Fibroblast of skin of left biceps (primary cell): ENCODE measurements around the gene WDR4.
"Not testable (repeated sequence)": the region's sequence is repeated elsewhere in the genome, so short reads cannot be mapped to it uniquely, and the experiment has no call there.

Experiments used
- DNase-seq, 2 experiments: peaks; one replicate each; pipeline ENCODE4 v3.0.0-alpha.2; 2013; ENCODE audit warnings: low read depth in 2 of 2

WDR4 gene

DNA sequence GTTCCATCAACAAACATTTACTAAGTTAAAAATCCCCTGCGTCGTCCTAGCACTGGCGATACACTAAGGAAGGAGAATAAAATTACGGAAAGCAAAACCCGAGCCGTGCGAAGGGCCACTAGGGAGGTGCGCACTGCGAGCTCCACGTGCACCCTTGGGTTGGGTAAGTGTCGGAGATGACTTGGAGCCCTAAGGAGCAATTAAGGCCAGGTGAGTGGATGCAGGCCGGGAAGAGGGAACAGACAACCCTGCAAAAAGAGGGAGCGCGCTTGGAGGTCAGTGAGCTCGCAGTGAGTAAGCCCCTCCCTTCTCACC, 704 bp downstream of the WDR4 start:
- DNase-seq = no peak

DNA sequence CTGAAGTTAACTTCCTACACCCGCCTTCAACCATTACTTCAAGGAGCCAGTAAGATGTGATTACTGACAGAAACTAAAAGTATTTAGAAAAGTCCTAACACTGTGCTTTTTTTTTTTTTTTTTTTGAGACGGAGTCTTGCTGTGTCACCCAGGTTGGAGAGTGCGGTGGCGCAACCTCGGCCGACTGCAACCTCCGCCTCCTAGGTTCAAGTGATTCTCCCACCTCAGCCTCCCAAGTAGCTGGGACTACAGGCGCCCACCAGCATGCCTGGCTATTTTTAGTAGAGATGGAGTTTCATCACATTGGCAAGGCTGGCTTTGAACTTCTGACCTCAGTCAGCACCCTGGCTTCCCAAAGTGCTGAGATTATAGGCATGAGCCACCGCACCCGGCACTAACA, 3.5 kb downstream of the WDR4 start:
- DNase-seq = not testable (repeated sequence)

DNA sequence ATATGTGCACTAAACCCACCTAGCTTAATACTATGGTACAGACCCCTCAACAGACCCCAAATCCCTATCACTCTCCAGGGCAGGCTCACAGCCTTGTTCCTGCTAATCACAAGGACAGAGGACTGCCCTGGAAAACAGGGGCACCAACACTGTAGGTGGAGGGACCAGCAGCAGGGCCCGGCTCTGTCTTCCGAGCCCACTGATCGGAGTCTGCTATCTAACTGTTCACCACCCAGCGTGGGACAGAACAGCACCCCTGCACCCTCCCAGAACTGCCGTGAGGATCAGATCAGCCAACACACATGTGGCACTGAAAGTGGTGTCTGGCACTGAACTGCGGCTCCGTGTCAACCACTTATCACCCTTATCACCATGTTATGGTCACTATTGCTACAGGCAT, 6.2 kb downstream of the WDR4 start:
- DNase-seq = no peak

DNA sequence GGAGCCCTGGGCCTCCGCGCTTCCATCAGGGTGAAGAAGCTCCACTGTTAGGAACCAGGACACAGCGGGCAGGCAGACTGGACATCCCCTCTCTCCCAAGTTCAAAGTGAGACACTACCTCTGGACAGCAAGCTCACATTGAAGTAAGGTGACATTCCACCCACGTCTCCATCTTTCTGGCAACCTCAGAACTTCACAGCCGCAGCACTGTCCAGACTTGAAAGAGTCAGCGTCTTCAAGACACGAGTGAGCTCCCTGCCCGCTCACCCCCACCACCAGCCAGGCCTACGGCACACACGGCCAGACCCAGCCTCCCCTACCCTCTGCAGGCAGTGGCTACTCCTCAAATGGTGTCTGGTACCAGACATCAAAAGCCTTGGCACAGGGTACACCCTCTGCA, 11.1 kb downstream of the WDR4 start:
- DNase-seq = no peak

DNA sequence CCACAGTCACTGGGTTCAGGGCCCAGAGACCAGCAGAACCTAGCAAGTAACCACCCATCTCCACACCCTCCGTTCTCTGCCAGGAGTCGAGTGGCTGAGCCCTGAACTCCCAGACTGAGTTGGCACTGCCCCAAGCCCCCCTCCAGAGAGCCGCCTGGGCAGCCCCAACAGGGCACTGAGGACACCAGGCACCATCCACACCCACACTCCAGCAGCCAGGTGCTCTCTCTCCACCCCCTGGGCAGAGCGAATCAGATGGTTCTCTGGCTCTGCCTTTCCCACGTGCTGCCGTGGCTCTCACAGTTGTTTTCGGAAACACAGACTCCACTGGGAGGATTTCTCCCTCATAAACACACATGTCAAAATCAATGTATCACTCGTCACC, 13.6 kb downstream of the WDR4 start:
- no peak for DNase-seq

DNA sequence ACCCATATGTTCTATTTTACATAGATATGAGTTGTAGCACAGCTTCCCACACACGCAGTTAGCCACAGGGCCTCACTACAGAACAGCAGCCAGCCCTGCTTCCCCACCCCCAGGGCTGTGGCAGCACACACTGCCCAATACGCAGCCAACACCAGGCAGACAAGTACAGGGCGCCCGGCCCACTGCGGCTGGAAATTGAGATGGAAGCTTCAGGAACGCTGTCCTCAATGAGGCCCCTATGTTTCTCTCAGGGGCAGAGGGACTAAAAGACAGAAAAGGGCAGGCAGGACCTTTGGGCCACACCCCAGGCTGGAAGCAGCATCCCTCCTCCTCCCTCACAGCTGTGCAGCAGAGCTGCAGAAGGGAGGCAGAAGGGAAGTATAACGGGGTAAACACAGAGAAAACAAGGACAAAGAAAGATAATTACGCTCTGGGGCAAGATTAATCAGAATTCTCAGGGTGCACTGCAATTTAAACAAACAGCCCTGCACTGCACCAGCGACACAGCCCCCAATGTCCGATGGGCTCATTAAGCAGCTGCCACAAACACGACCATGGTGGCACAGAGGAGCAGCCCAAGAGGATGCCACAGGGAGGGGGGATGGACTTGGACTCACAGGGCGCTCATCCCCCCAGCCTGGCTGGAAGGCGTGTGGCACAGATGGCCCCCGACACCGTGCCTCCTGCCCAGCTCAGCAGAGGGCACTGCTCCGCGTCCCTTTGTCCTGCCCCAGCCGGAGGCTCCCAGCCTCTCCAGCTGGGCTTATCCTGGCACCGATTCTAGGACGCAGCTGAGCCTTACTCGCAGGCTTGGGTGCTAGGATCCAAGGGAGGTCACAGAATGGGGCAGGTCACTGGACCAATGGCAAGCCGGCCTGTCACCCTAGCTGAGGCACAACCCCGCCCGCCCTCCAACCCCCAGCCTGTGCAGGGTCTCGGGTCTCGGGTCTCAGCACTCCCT, 14.2 kb downstream of the WDR4 start:
- DNase-seq = no peak

DNA sequence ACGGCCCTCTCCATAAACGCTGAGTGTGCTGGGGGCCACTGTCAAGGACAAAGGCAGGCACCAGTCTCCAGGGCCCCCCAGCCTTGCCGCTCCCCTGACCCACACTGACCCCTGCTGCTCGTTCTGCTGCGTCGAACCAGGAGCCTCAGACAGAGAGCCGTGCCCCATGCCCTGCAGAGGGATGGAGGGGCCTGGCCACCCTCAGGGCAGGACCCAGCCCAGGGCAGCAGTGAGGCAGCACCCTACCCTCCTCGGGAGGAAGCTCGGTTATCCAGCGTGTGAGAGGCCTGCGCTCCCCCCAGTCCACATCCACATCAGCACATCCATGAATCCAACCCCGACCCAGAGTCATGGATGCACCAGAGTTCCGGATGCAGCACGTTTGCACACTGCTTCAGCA, 15.1 kb downstream of the WDR4 start:
- no peak for DNase-seq

DNA sequence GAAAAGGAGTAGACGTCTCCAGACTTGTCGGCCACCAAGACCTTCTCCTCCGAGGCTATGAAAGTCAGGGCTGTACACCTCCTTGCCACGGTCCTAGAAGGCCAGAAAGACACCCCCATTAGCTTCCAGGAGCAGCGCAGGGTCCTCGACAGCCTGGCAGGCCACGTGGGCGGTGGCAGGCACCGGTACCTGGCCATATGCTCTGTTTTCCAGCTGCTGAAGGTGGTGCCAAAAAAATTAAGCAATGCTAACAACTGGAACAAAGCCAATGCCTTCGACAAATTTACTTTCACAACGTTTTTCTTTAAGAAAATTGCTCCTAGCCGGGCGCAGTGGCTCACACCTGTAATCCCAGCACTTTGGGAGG, 15.9 kb downstream of the WDR4 start:
- DNase-seq = no peak

DNA sequence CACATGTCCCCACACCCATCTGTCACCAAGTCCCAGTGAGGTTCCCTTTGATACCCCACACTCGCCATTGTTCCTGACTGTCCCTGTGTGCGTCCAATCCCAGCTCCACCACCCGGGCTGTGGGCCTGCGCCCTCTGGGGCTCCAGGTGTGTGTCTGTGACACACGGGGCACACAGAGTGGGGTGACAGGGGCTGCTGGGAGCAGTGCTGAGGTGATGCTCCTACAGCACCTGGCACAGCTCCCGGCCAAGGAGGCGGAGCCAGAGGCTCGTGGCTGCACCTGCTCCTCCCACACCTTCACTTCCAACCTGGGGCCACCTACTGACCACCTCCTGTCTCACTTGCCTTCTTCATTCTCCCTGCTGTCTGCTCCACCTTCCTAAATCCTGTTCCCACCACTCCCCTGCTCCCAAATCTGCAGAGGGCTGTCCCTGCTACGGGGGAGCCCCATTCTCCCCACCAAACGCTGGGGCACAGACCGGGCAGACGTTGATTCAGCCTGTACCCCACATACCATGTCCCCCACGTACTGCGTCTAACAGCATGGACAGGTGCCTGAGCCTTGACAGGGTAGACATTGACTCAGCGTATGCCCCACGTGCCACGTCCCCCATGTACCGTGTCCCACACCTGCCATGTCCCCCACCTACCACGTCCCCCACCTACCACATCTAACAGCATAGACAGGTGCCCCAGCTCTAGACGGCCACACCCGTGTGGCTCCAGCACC, 16.4 kb downstream of the WDR4 start:
- DNase-seq = no peak

DNA sequence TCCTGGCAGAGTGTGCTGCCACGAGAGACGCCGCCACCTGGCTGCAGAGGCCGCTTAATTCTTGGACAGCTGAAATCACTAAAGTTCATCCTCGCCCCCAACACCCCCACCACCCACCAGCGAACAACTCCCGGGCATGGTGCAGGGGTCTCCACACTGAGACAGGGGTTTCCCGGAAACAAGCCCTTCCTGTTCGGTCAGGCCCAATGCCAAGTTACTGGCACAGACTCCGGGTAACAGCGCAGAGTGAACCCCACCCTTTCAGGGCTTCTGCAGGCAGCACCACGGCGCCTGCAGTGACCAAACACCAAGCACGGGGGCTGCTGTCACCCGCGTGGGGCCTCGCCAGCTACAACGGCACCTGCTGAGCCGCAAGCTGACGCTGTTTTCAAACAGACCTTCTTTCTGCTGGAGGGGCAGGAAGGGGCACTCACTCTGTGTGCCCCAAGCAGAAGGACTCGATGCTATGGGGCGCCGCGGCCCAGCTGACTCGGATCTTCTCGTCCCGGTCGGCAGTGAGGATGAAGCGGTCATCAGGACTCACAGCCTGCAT, 17.4 kb downstream of the WDR4 start:
- no peak for DNase-seq

DNA sequence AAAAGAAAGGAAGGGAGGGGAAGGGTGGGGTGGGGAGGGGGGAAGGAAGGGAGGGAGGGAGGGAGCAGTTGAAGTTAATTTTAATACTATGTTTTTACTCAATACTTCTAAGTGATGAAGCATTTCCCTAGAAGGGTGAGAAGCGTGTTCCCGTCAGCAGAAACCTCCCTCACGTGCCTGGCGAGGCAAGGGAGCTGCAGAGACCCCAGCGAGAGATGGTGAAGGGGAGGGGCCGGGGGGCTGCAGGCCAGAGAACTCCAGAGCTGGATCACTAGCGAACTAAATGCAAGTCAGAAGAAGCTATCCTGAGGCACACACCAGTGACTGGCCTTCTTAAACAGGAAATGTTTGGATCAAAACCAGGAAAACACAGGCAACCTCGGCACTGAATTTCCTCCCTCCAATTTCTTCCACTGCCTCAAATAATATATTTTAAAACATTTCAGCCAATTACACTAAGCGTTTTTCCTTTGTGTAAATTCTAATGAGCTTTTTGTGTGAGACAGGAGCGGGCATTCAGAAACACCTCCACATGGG, 18.0 kb downstream of the WDR4 start:
- DNase-seq = no peak

DNA sequence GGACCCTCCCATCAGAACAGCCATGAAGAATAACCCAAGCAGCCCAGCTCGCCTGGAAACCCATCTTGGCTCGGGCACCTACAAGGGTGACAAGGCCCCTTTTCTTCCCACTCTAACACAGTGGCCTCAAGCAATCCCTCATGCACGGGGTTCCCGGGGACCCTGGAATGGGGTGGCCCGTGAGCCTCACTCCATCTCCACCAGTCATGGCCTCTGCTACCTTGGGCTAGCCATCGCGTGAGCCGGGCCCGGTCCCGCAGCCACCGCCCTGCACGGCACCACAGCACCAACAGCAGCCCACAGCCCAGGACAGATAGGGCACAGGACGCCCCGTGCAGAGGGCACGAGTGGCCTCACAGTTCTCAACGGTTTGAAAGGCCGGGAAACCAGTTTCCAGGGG, 19.0 kb downstream of the WDR4 start:
- DNase-seq = no peak

DNA sequence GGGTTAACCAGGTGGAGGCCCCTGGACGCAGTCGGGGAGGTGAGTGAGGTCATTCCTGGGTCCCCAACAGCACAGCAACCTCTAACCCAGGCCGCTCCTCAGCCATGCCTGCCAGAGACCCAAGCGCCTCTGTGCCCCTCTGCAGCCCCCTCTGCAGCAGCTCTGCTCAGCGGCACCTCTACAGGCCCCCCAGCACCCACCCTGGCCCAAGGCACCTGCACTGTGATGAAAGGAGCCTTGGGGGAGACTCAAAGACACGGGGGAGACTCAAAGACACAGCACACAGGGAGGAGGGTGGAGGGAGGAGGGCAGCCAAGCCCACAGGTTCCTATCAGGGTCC, 19.5 kb downstream of the WDR4 start:
- no peak for DNase-seq

DNA sequence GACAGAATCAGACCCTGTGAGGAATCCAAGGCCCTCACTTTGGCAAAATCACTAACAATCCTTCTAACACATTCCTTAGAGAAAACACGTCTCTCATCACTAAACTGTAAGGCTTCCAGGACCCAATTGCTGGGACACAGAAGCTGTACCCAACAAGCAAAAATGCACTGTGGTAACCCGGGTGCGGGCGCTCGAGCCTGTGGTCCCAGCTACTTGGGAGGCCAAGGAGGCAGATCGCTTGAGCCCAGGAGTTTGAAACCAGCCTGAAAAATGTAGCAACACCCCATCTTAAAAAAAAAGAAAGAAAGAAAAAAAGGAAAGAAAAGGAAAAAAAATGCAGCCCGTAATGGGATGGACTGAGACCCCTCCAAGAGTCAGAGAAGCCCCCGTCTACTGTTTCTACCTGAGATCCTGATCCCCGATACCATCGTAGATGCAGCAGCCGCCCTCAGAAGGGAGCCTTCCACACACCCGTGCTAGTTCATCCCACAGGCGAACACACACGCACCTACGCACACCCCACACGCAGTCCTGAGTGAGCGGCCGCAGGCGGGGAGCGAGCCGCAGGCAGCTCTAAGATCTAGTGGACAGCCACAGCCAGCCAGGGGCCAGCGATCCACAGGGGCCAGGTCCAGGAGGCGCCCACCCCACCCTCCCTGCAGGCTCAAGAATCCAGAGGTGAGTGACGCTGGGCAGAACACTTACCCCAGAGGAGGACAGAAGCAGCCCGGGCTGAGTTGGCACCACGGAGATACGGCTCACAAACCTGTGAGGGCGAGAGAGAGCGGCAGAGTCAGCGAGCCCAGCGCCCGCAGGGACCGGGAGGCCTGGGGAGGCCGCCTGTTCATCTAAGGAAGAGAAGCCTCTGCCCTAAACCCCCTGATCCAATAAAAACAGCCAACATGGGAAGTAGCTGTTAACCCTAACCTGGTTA, 20.1 kb downstream of the WDR4 start:
- DNase-seq = no peak

DNA sequence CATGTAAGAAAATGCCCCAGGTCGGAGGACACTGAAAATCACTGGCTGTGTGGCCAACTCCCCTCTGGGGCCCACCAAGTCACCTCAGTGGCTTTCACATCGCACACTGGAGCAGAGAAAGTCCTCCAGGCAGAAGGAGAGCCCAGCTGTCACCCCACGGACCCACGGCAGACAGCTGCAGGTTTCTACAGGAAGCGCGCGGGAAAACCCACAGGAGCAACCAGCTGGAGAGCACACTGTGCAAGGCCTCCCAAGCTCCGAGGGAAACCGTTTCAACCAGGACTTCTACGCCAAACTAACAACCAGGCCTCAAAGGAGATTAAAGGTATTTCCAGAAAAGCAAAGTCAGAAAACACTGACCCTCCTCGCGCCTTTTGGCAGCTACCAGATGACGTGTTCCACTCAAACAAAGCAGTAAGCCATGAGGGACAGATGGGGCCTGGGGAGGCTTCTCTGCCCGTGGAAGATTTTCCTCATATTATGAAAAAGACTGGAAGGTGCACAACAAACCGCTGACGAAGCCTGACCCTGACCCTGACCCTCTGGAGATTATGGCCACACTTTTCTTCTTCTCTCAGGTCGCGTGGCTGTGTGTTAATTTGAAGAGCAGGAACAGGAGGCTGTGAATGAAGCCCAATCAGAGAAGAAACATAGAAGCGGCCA, 21.0 kb downstream of the WDR4 start:
- no peak for DNase-seq

DNA sequence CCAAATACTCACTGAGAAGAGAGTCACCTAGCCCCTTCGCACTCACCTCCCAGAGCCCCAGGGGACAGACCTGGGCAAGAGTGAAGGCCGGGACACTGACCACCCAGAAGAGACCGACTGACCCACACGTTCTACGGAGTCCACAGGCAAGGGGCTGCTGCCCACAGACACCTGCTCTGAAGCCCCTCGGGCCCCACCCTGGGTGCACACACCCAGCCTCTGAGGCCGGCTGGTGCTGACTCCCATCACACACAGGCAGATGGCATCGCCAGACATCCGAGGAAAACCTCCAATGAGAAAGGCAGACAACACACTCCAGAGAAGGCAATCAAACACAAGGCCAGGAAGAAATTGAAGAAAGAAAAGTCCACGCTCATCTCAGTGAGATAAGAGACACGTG, 22.1 kb downstream of the WDR4 start:
- no peak for DNase-seq

DNA sequence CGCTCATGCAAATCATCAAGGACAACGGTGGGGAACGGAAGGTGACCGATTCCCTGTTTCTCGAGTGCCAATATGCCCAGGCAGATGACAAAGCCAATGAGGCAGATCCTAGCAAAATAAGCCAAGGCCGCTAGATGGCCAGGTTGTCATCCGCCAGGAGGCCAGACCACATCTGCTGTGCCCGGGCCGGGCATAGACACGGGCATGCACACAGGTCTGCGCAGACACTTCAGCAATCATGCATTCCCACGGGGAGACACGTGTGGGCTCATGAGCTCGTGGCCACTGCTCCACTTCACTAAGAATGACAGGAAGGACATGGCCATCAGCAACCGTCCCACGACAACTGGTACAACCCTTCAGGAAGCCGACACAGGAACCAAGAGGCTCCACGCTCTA, 23.4 kb downstream of the WDR4 start:
- DNase-seq = no peak

DNA sequence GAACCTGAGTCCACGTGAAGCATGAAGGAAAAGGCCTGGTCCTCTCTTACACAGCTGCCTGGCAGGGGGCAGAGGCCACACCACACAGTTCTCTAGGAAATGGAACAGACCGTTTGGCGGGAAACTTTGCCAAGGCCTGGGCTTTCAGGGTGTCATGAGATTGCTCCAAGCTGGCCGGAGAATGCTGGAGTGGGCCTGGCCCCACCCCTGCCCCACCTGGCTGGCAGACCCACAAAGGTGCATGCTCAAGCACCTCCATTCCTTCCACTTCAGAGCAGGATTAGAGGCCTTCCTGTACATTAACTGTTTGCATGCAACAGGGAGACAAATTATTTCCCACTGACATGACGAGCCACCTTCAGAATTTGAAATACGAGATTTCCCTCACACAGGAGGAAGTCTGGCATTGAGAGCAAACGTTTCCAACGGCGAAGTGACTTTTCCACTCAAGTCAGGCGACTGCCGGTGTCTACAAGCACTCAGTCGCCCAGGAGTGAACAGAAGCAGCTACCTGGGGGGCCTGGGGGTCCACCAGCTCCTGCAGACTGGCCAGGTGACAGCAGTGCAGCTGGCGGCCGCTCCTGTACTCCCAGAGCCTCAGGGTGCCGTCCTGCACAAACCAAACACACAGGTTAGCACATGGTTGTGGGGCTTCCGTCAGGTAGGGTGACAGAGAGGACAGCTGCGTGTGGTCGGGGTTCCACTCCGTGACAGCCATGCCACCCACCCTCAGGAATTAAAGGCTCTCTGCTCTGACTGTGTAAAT, 24.0 kb downstream of the WDR4 start:
- no peak for DNase-seq

DNA sequence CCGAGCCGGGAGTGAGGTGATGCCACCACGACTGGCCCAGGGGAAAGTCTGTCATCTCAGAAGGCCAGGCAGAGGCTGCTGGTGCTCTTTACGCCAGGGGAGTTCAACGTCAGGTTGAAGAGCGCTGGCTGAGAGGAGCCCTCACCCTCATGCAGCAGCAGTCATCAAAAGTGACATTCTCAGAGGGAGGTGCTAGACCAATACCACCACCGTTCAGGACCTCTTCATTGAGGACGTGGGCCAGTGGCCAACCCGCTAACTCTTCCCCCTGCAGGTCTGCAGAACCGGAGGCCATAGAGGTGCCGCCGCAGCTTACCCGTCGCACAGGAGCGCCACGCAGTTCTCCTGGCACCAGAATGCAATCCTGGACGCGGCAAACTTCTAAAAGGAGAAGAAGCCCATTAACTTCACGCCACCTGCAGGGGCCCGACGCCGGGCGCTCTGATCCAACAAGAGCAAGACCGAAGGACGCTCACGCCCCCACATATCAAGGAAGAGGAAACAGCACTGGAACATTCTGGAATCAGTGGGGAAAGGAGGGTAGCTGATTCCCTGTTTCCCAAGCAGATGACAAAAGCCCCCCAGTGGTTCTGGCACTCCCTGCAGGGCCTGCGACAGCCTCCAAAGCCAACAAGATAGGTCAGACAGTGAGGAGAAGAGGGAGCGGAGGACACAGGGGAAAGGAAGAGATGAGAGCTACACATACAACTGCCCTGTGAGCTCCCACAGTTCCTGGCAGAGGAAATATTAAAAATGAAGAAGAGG, 24.9 kb downstream of the WDR4 start:
- DNase-seq = no peak

DNA sequence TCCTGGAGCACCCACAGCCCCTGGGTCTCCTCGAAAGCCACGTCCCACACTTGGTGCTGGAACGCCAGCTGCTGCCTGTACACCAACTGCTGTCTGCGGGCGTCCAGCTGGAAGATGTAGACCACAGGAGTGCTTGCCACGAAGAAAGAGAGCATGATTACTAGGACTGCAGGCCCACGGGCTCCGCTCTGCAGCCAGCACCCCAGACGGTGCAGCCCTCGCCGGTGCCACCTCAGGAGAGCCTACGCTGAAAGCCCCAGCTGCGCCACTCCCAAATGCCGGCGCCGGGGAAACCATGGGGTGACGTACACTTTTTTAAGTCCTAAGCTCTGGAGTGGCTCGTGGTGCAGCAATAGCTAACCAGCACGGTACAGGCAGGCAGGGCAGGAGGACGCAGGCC, 25.7 kb downstream of the WDR4 start:
- DNase-seq = no peak
